GM19455 (cell line): ENCODE measurements around the gene WDR88.

Source experiments
- ATAC-seq: cut with Tn5 transposase; IDR thresholded peaks from one replicate; pipeline ENCODE4 v1.9.1; 2021; ENCODE audit not compliant: unreplicated experiment

WDR88 gene, protein sequence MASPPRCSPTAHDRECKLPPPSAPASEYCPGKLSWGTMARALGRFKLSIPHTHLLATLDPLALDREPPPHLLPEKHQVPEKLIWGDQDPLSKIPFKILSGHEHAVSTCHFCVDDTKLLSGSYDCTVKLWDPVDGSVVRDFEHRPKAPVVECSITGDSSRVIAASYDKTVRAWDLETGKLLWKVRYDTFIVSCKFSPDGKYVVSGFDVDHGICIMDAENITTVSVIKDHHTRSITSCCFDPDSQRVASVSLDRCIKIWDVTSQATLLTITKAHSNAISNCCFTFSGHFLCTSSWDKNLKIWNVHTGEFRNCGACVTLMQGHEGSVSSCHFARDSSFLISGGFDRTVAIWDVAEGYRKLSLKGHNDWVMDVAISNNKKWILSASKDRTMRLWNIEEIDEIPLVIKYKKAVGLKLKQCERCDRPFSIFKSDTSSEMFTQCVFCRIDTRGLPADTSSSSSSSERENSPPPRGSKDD

DNA sequence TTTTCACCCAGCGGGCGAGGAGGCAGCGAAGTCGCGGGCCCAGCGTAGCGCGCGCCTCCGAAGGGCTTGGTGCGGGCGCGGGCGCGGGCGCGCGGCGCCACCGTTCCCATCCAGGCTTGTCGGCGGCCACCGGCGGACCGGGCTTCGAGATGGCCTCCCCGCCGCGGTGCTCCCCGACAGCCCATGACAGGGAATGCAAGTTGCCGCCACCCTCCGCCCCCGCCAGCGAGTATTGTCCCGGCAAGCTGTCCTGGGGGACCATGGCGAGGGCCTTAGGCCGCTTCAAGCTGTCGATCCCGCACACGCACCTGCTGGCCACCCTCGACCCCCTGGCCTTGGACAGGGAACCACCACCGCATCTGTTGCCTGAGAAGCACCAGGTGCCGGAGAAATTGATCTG is at the start of gene WDR88:
Gene WDR88, plus strand, starts transcription at position 94 of the 400 bp plus-strand sequence. Its CDS starts 56 bp downstream, at position 150.
- no peak for ATAC-seq

DNA sequence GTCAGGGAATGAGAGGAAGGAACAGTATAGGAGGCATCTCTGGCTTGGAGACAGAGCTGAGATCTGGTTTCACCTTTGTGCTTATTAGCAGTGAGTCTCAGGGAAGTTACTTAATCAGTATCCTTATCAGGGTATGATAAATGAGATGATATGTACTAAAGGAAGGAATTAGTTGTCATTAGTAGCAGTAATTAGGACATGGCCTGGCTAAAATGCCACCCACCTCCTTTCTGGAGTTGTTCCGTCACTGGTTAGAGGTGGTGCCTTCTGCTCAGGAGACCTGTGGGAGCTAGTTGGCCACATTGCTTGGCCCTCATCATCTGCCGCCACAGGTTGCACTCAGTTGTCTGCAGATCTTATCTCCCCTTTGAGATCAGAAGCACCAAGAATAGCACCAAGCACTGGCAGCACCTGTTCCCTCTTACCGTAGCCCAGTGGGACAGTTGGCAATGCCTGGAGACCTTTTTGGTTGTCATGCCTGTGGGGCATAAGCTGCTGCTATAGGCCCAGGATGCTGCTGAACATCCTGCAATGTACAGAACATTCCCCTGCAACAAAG is 46.3 kb upstream of the WDR88 start:
- no peak for ATAC-seq

DNA sequence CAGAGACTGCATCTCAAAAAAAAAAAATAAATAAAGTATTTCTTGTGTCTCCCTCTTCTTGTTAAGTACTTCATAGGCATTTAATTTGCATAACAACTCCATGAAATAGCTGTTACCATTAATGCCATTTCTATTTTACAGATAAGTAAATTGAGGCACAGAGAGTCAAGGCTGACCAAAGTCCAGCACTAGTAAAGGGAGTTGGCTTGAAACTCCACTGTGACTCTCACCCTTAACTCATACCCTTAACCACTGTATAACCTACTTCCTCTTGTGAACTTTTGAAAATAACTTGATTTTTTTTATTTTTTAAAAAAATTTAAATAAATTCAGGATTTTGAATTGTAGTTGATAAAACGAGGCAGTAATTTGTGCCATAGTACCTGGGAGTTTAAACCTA is 45.0 kb upstream of the WDR88 start:
- no peak for ATAC-seq

DNA sequence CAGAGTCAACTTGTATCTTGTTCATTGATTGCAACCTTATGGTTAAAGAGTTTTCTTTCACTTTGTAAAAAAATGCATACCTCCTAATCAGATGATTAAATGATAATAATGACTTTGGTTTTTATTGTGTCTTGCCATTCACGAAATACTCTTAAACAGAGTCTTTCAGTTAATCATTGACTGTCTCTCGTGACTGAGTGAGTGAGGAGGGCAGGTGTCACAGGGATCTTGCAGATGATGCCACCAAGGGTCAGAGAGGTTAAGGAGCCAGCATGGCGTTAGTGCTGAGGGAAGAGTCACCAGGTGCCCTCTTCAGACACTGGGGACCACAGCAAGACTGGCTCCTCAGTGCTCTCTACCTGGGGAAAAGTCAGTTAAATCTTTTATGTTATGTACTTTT is 42.9 kb upstream of the WDR88 start:
- ATAC-seq, result no peak

DNA sequence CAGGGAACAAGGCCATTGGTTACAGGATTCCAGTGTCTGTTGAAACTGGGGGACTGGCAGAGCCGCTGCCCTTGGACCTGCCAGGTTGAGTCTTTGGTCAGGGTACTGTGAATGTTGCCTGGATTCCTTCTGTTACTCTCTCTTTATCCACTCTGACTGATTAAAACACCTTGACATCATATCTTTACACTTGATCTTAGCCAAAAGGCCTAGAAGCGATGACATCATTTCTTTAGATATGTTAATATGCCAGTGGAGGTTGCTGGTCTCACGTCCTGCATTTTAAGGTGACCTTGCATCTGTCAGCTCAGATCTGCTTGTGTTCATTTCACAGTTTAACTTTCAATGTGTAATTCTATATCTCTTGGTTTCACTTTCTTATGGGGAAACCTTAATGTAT is 41.7 kb upstream of the WDR88 start:
- no peak for ATAC-seq

DNA sequence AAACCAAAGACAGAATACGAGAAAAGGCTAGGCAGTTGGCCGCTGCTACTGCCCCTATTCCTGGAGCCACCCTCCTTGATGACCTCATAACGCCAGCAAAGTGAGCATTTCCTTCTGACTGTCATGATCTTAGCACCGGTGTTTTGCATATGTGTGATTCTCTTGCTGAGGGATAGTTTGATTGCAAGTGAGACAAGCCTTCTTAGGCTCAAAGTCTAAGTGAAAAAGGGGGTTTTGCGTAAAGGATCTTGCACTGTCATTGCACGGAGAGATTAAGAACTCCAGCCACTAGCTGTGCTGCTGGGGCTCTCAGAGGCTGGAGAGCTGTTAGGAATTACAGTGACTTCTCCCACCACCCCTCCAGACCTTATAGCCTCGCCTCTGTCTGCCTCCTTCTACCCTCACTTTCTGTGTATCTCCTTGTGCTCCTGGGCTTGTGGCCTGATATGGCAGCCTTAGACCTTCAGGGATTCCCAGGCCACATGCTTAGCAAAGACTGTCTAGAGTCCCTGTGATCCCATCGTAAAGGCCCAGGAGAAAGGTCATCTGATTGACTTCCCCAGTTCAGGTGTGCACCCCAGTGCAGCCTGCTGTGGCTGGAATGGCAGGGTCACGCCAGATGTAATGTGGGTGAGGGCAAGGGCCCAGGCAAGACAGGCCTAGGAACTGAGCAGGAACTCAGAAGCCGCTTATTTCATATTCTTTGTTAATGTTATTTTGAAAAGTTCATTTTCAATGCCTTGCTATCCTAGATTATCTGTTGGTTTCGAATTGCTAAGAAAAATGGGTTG is 38.3 kb upstream of the WDR88 start:
- ATAC-seq, result no peak

DNA sequence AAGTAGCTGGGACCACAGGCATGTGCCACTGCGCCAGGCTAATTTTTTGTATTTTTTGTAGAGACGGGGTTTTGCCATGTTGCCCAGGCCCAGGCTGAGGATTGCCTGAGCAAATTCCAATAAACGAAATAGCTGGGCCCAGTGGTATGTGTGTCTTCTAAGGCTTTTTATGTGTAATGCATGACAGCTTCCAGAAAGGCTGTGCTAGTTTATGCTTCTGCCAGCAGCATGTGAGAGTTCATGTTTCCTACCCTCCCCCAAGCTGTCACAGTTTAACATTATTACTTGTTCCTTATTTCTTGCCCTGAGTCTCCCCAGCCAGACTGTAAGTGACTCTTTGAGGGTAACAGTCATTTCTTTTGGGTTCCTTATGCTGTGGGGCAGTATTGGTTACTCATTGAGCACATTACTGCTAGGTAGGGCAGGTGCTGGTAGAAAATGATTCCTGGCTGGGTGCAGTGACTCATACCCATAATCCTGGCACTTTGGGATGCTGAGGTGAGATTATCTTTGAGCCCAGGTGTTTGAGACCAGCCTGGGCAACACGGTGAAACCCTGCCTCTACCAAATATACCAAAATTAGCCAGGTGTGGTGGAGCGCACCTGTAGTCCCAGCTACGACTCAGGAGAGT is 37.4 kb upstream of the WDR88 start:
- ATAC-seq, result no peak

DNA sequence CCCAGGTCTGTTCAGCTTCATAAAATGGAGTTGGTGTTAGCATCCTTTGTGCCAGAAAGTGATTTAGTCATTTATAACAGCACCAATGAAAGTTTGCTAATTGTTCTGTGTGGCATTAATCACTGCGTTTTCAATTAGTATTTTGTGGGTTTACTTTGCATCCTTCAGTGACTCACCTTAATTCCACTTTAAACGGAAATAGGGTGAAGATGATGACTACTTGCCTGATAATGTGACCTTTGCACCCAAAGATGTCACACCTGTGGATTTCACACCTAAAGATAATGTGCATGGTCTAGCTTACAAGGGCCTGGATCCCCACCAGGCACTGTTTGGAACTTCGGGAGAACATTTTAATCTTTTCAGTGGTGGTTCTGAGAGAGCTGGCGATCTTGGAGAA is 35.9 kb upstream of the WDR88 start:
- no peak for ATAC-seq

DNA sequence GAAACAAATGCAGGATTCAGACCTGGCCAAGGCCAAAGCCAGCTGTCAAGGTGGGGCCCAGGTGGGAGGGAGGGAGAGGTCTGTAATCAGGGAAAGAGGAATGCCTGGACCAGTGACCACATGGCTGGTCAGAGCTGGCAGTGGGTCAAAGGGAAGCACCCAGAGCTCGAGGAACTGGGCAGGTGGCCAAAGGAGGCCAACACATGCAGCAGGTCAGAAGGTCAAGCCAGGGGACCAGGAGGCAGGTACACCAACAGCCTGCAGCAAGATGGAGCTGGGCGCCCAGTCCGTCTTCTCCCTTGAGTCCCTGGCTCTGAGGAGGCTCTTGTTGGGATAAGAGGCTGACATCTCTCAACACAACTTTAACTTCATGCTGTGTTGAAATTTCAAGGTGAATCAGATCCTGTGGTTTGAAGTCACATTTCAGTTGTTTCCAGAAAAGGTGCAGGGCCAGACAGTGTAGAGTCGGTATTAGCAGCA is 33.8 kb upstream of the WDR88 start:
- no peak for ATAC-seq

DNA sequence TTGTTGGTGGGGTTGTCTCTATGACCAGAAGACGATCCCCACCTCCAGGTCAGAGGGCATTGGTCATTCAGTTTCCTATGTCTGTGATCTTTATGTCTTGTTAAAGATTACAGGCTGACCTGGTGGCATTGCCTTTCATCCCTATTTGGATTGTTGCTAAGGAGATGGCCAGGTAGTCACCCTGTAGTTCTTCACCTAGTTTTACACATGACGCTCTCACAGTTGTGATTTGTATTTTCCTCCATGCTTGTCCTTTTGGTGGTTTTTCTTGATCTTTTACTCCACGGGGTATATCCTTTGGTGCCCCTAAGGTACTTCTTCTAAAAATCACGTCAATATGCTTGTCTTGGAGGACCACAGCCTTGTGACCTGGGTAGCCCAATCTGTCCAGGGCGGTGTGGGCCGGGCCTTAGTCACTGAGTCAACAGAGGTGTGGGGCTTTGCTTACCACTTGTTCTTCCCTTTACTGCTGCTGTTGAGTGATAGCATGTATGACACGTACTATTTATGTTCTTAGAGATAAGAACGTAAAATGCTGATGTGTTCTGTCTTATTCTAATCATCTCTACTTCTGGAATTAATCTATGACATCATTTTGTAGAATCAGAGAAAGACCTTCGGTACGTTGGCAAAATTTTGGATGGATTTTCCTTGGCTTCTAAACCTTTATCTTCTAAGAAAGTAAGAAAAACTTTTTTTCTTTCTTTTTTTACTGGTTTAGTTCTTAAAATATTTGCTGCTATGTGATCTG is 30.8 kb upstream of the WDR88 start:
- ATAC-seq, result no peak

DNA sequence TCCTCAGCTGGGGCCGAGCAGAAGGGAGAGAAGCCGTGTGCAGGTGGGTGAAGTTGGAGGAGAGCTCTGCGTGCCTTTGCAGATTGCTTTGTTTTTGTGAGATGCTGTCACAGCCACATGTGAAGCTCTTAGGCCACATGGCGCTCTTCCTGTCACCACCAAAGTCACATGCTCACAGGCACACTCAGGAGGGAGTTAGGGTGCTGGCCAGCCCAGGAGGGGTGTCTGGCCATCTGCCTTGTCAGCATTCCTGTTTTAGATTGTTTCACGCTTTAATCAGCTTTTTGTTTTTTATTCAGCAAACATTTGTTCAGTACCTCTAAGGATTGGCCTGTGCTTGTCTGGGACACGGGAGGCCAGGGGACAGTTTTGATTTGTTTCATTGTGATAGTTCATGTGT is 29.0 kb upstream of the WDR88 start:
- no peak for ATAC-seq

DNA sequence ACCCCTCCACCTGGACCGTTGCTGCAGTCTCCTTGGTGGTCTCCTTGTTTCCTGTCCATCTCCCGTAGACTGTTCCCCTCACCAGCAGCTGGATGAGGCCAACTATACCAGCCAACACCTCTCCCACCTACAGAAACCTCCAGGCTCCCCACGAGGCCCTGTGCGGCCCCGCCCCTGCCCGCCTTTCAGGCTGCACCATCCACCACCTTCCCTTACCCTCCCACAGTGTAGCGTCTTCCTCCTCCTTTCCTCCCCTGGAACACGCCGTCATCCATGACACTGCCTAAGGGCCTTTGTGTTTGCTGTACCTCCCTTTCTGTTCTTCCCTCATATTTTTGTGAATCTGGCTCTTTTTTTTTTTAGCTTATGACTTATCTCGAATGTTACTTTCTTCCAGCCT is 23.8 kb upstream of the WDR88 start:
- ATAC-seq, result no peak

DNA sequence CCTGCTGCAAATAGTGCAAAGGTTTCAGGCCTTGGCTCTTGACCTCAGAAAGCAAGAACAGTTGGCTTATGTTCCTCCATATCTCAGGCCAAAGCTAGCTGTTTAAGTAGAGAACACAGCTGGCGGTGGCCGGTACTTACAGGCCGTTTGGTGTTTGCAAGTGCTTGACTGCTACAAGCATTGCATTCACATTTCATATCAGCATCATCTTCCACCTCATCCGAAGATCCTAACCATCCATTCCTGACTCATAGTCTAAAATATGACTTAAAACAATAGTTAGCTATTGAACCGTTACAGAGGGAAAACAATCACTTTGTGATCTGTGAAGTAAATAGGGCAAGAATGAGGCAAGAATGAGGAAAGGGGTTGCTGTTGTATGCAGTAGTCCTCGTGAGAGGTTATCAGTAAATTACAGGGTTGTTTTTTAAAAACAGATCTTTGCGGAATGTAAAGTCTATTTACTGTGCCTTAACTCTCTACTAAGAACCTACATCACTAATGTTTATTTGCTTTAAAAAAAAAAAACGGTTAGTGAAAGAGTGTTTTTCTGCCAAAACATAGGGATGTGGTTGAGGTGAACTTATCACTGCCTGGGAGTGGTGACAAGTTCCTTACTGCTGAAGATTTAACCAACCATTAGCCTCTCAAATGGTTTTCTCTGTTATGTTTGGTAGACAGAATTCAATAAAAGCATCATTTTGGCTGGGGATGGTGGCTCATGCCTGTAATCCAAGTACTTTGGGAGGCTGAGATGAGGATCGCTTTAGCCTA is 21.6 kb upstream of the WDR88 start:
- ATAC-seq, result no peak

DNA sequence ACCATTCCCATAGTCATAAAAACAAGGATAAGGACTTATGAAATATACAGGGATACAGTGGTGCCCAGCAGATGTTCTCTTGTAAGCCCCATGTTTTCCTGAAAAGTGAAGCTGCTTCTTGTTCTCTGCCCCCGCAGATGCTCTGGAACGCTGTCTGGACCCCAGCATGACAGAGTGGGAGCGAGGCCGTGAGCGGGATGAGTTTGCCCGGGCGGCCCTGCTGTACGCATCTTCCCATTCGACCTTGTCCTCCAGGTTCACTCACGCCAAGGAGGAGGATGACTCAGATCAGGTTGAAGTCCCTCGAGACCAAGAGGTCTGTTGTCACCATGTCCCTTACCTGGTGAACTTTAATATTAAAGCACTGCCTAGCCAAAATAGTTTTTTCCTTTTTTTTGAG is 20.3 kb upstream of the WDR88 start:
- no peak for ATAC-seq

DNA sequence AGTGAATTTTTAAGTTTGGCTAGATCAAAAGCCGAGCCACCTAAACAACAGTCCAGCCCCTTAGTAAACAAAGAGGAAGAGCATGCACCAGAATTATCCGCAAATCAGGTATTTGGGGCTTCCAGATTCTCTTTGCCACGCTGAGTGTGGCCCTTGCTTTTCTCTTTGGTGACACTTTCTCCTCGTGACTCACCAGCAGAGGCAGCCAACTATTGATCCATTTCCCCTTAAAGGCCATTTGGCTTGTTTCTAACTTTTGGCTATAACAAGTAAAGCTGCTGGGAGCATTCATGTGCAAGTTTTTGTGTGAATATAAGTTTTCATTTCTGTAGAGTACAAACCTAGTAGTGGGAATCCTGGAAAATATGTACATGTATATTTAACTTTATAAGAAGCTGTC is 17.6 kb upstream of the WDR88 start:
- ATAC-seq, result no peak

DNA sequence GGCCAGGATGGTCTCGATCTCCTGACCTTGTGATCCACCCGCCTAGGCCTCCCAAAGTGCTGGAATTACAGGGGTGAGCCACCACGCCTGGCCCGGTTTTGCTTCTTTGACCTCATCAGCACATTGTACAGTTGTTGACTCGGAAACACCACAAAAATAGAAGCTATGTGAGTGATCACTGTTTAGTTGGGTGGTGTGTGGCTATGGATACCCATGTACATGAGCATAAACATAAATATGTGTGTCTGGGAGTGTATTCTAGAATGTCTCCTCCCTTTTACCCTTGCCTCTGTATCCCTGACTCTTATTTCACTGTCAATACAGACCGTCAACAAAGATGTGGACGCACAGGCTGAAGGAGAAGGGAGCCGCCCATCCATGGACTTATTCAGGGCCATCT is 14.4 kb upstream of the WDR88 start:
- ATAC-seq, result no peak

DNA sequence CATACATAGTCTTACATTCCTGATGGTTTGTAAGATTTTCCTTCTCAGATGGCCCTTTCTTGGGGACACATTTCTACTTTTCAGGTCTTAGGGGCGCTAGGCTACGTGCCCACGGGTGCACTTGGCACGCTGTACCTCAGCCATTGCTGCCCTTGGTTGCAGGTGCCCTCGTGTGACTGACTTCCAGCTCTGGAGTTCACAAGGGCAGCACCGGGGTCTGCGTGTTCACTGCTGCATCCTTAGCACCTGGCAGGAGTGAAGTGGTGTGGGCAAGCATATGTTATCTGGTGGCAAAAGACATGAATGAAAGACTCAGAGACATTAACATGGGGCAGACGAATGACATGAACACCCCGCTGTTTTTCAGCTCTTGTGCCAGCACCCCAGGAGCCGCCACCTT is 13.3 kb upstream of the WDR88 start:
- no peak for ATAC-seq

DNA sequence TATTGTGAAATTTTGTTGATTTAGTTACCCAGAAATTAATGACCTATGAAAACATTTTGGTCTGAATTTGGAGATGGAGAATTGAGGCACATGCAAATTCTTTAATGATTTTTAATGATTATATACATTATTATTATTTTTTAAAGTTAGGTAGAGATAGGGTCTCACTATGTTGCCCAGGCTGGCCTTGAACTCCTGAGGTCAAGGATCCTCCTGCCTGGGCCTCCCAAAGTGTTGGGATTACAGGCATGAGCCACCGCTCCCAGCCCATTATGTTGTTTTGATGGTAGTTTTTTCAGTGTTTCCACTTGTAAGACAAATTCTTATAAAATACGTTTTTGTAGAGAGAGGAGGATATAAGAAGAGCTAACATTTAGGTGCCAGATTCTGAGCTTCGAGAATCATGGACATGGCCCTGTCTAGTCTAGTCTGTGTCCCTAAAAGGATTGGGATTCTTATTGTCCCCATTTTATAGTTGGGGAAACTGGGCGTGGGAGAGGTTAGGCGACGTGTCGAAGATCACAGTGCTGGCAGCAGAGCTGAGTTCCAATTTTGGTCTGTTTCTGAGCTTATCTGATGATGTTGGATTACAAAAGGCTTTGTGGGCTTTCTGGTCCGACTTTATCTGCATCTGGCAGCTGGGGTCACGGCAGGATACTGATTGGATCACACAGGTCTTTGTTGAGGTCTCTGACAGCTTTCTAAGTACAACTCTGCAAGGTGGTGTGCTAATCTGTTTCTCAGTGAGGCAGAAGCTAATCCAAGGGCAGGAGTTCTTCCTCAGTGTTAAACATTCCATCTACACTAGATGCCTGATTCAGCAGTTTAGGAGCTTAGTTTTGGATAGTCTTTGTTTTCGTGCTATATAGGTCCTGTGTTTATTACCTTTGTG is 7.5 kb upstream of the WDR88 start:
- ATAC-seq, result no peak

DNA sequence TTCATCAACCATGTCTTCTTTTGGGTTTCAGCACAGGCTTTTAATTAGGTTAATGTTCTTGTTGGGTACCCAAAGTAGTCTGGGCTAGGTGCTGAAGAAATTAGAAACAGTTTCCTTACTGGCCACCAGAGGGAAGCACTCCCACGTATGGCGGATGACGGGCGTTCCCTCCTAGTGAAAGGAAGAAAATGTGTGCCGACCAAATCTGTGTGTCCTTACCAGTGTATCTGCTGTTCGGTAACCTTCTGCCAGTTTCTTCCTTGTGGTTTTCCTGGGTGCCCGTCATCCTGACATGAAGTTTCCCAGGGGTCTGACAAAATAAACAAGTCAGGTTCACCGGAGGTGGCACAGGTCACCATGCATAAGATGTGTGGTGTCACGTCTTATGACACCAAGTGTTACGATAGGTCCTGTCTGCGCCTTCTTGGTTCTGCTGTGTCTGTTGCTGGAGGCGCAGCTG is 6.0 kb upstream of the WDR88 start:
- peak; percentile 53 for ATAC-seq
